A673 (cell line): Measurements from ENCODE around the gene CLNS1A.

Experiments
- CTCF ChIP-seq: fragments of 300-800, 200-600 bp; sonication (generic); conservative IDR thresholded peaks from 2 replicates; pipeline ENCODE4 v1.5.1; 2017; ENCODE audit warnings: low read depth, mild to moderate bottlenecking, antibody characterized with exemption, low read length, moderate library complexity, mixed read lengths
- EZH2 ChIP-seq: fragments of 200-600 bp; sonication (generic); IDR thresholded peaks from 2 replicates; pipeline ENCODE4 v1.6.1; 2017; ENCODE audit warnings: borderline replicate concordance, low read depth, mild to moderate bottlenecking, mixed read lengths, antibody characterized with exemption, low read length; ENCODE audit not compliant: poor library complexity, severe bottlenecking

GRCh38 chr11:77677138-77677537 is 39.5 kb upstream of the CLNS1A start:
- TF ChIP-seq CTCF (no peak), EZH2 (no peak)
